B cell (primary cell): ENCODE measurements around the gene PPP2R5D. TPM values are rescaled to one million over a fixed set of nuclear protein-coding genes. Genes with fewer than 3 reads are reported as not detected.
A peak's percentile ranks its signal among the peaks of the same experiment; 100 is the strongest.
"Not testable (repeated sequence)": the region's sequence is repeated elsewhere in the genome, so short reads cannot be mapped to it uniquely, and the experiment has no call there.

Source experiments
- ATAC-seq: fragments of 200-7000 bp; cut with Tn5 transposase; one replicate; pipeline ENCODE4 v1.10.0; 2021; ENCODE audit warnings: low read depth, mild to moderate bottlenecking, moderate number of reproducible peaks, moderate library complexity
- CTCF ChIA-PET: fragments of 350-600 bp; sonication (Branson Sonifier 250); formaldehyde crosslinking; loops from one replicate; lab custom pipeline; 2021; ENCODE audit warnings: antibody characterized with exemption, inconsistent platforms; lab: Charles Lee
- POLR2A ChIA-PET: fragments of 350-600 bp; sonication (Branson Sonifier 250); formaldehyde crosslinking; loops from one replicate; lab custom pipeline; 2021; ENCODE audit warnings: antibody characterized with exemption; lab: Charles Lee
- DNase-seq: peaks from one replicate; pipeline ENCODE4 v3.0.0; 2013
- H2AFZ ChIP-seq: 2 replicates; pipeline ENCODE4 v1.6.1; 2012; ENCODE audit warnings: mild to moderate bottlenecking, low read depth, low read length; ENCODE audit not compliant: insufficient read depth, poor library complexity, severe bottlenecking
- H3K27ac ChIP-seq, 2 donors: 1 replicate in 1 of 2; 2 replicates in 1 of 2; pipeline ENCODE4 v1.5.1; 2012 to 2013; ENCODE audit warnings: low read length in 2 of 2, mild to moderate bottlenecking in 2 of 2, moderate library complexity in 1 of 2
- H3K27me3 ChIP-seq, 4 experiments: fragments of 200-600 bp in 1 of 4; sonication (generic) in 1 of 4; replicated peaks in 1 of 4; 1 replicate in 2 of 4; 2 replicates in 2 of 4; pipeline versions ENCODE4 v1.6.1 to v1.7.0; 2013 to 2016; ENCODE audit warnings: low read length in 3 of 4, mild to moderate bottlenecking in 2 of 4, mixed read lengths in 1 of 4, moderate library complexity in 1 of 4; ENCODE audit not compliant: insufficient read depth in 4 of 4, control insufficient read depth in 3 of 4; ENCODE audit errors: control extremely low read depth in 1 of 4
- H3K36me3 ChIP-seq, 2 experiments: replicated peaks in 1 of 2; 1 replicate in 1 of 2; 2 replicates in 1 of 2; pipeline versions ENCODE4 v1.6.1 to v1.7.1; 2013; ENCODE audit warnings: low read length in 1 of 2; ENCODE audit not compliant: insufficient read depth in 2 of 2, control insufficient read depth in 1 of 2; ENCODE audit errors: control extremely low read depth in 1 of 2, extremely low read depth in 1 of 2
- H3K4me1 ChIP-seq, 2 donors: fragments of 200-600 bp in 1 of 2; sonication (generic) in 1 of 2; 1 replicate in 1 of 2; 2 replicates in 1 of 2; pipeline versions ENCODE4 v1.5.1 to v1.6.1; 2013 to 2017; ENCODE audit warnings: low read length in 2 of 2; ENCODE audit not compliant: control insufficient read depth in 2 of 2, insufficient read depth in 2 of 2
- H3K4me2 ChIP-seq: replicated peaks from 2 replicates; pipeline ENCODE3; 2012; ENCODE audit warnings: mild to moderate bottlenecking, low read depth, low read length; ENCODE audit not compliant: poor library complexity, severe bottlenecking
- H3K4me3 ChIP-seq, 5 experiments: fragments of 200-600 bp in 1 of 5; sonication (generic) in 1 of 5; 1 replicate in 3 of 5; 2 replicates in 2 of 5; pipeline versions ENCODE4 v1.5.1 to v1.7.0; 2011 to 2016; ENCODE audit warnings: low read length in 4 of 5, mild to moderate bottlenecking in 4 of 5, low read depth in 2 of 5, control low read depth in 1 of 5, moderate library complexity in 1 of 5; ENCODE audit not compliant: insufficient read depth in 1 of 5; ENCODE audit errors: control extremely low read depth in 1 of 5, extremely low read depth in 1 of 5
- H3K79me2 ChIP-seq: fragments of 200-600 bp; sonication (generic); one replicate; pipeline ENCODE4 v1.6.0; 2016; ENCODE audit warnings: low read length; ENCODE audit not compliant: control insufficient read depth, insufficient read depth
- H3K9ac ChIP-seq: fragments of 200-600 bp; sonication (generic); 2 replicates; pipeline ENCODE4 v1.6.1; 2017; ENCODE audit warnings: mild to moderate bottlenecking, low read length, moderate library complexity
- H3K9me3 ChIP-seq, 3 donors: one replicate each; pipeline versions ENCODE4 v1.6.1 to v1.7.1; 2013; ENCODE audit warnings: low read length in 2 of 3; ENCODE audit not compliant: control insufficient read depth in 2 of 3, insufficient read depth in 1 of 3; ENCODE audit errors: control extremely low read depth in 1 of 3
- H4K20me1 ChIP-seq: 2 replicates; pipeline ENCODE4 v1.6.0; 2012; ENCODE audit warnings: mild to moderate bottlenecking, low read length; ENCODE audit not compliant: insufficient read depth, control insufficient read depth, poor library complexity, severe bottlenecking
- H3K27ac Mint-ChIP-seq: one replicate; pipeline ENCODE4 v1.8.0; 2021; ENCODE audit warnings: mixed read lengths
- H3K27me3 Mint-ChIP-seq: one replicate; pipeline ENCODE4 v1.8.0; 2021; ENCODE audit warnings: mixed read lengths
- H3K4me1 Mint-ChIP-seq: one replicate; pipeline ENCODE4 v1.8.0; 2021; ENCODE audit warnings: mixed read lengths
- H3K4me3 Mint-ChIP-seq: one replicate; pipeline ENCODE4 v1.8.0; 2021; ENCODE audit warnings: mixed read lengths
- H3K9me3 Mint-ChIP-seq: one replicate; pipeline ENCODE4 v1.8.0; 2022; ENCODE audit warnings: mixed read lengths; ENCODE audit not compliant: insufficient read depth
- EZH2 ChIP-seq: IDR thresholded peaks from 2 replicates; pipeline ENCODE4 v1.6.1; 2012; ENCODE audit warnings: borderline replicate concordance, low read depth, mild to moderate bottlenecking, moderate library complexity, low read length; ENCODE audit not compliant: insufficient read depth, poor library complexity, severe bottlenecking
- WGBS: methylation state at CpG from one replicate; pipeline ENCODE4 v1.1.5; 2013; ENCODE audit warnings: missing lambda C conversion rate; ENCODE audit not compliant: insufficient coverage; 5-methylcytosine and 5-hydroxymethylcytosine counted together
- intact Hi-C: fragments of 100-400 bp; cut with micrococcal nuclease; formaldehyde crosslinking; loops from one replicate; pipeline ENCODE4 v1.10.0; 2022
- polyA plus RNA-seq: library from polyadenylated mRNA; depleted of rRNA; stranded (reverse); fragments of >200 nt; gene quantifications from 2 replicates; pipeline ENCODE4 v1.2.3, GENCODE V29; 2012
- total RNA-seq, 2 donors: library from RNA; stranded (reverse); fragments of 120-200 nt in 1 of 2; gene quantifications; 1 replicate in 1 of 2; 2 replicates in 1 of 2; pipeline versions ENCODE4 v1.2.3 to v1.2.4, GENCODE V29; 2013 to 2022
- TF ChIP-seq, protein P1 (sequence below): fragments of 200-600 bp; IDR thresholded peaks from one replicate; pipeline ENCODE4 v1.8.0; 2022; ENCODE audit warnings: antibody characterized with exemption, mild to moderate bottlenecking

PPP2R5D gene
- total and polyA plus RNA-seq, 2 donors (not counting 1 experiment from before 2014, with no cell fraction given) = 23.2 to 23.6 TPM

DNA sequence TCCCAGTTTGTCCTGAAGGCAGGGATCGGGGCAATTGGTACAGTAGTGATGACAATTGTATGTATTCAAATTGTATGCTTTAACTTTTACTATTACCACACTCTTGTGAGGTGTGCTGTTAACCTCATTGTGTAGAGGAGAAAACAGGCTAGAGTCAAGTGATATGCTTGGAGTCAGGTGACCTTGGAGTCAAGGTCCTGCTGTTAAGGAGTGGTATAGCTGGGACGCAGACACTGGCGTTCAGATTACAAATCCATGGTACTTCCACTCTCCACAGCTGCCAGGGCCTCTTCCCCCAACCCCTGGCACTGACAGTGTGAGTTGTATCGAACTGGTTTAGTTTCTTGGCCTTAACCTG is 44.6 kb upstream of the PPP2R5D start:
- Mint-ChIP-seq H3K4me3 (no peak overlapping the region), H3K9me3 (no peaks in the 10 kb centered on the region), H3K27ac (peak overlapping the region; percentile 10), H3K4me1 (peaks cover 20% of the 10 kb centered on the region), H3K27me3 (no peaks in the 10 kb centered on the region)
- peaks cover 45% of the 10 kb centered on the region for H3K79me2 ChIP-seq
- H3K9me3 ChIP-seq = no peaks in the 10 kb centered on the region
- DNase-seq (no peak), ATAC-seq (no peak)
- H3K27me3 ChIP-seq = no peaks in the 10 kb centered on the region
- H3K4me3 ChIP-seq = no peak overlapping the region
- no peak overlapping the region for H3K9ac ChIP-seq
- POLR2A ChIA-PET = no interaction called here
- peaks cover 4 to 74% of the 10 kb centered on the region in 2 experiments for H3K36me3 ChIP-seq
- no peak overlapping the region for H3K4me2 ChIP-seq
- TF ChIP-seq EZH2 = no peak
- TF ChIP-seq, protein P1, sequence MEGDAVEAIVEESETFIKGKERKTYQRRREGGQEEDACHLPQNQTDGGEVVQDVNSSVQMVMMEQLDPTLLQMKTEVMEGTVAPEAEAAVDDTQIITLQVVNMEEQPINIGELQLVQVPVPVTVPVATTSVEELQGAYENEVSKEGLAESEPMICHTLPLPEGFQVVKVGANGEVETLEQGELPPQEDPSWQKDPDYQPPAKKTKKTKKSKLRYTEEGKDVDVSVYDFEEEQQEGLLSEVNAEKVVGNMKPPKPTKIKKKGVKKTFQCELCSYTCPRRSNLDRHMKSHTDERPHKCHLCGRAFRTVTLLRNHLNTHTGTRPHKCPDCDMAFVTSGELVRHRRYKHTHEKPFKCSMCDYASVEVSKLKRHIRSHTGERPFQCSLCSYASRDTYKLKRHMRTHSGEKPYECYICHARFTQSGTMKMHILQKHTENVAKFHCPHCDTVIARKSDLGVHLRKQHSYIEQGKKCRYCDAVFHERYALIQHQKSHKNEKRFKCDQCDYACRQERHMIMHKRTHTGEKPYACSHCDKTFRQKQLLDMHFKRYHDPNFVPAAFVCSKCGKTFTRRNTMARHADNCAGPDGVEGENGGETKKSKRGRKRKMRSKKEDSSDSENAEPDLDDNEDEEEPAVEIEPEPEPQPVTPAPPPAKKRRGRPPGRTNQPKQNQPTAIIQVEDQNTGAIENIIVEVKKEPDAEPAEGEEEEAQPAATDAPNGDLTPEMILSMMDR = no peak
- CTCF ChIA-PET = interaction anchor here (0.6 to 1.1 kb wide), 2 partner anchors 43 to 566 kb away, joined by 3 read pairs; no protein-coding TSS in a partner anchor
- H3K4me1 ChIP-seq = peaks cover 5 to 10% of the 10 kb centered on the region in 2 donors
- peaks cover 57% of the 10 kb centered on the region for H4K20me1 ChIP-seq
- no CpG with 5 or more reads among the region's 4 CpGs for WGBS
- no peak overlapping the region for H3K27ac ChIP-seq
- intact Hi-C loops = no loop called here
- H2AFZ ChIP-seq = no peak overlapping the region

DNA sequence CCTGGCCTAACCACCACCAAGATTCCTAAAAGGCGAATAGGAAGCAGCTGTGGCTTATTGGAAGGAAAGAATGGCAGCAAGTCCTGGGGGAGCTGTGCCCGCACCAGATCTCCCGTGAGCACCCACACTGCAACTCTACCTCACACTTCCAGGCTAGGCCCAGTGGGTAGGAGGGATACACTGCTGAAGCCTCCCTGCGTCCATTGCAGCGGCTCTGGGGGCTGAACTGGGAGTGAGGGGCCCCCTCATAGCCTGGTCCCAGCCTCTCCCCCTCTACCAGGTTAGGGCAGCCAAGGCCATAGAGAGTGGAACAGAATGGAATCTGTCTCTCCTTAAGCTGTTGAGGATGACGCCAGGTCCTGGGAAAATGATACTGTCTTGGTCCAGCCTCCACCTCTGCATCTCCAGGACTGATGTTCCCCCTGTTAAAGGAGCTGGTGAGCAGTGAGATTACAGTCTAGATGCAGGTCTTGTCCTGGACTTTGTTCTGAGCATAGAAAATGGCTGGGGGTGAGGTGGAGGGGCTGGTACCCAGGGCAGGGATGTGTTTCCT is 43.8 kb upstream of the PPP2R5D start:
- Histone ChIP-seq H3K4me3 (no peak overlapping the region), H3K27me3 (no peaks in the 10 kb centered on the region), H2AFZ (no peak overlapping the region), H3K36me3 (peaks cover 4 to 73% of the 10 kb centered on the region in 2 experiments), H3K9ac (no peak overlapping the region), H3K9me3 (no peaks in the 10 kb centered on the region), H3K79me2 (peaks cover 38% of the 10 kb centered on the region), H3K4me2 (no peak overlapping the region), H3K4me1 (peaks cover under 1 to 5% of the 10 kb centered on the region in 2 donors), H3K27ac (peak overlapping the region in 1 of 2 donors; percentile 39), H4K20me1 (peaks cover 50% of the 10 kb centered on the region)
- 100% methylated on average over 1 of the region's 6 CpGs for WGBS
- no peaks in the 10 kb centered on the region for H3K9me3 Mint-ChIP-seq
- H3K27ac Mint-ChIP-seq = no peak overlapping the region
- TF ChIP-seq, protein P1 = no peak
- no peak for TF ChIP-seq EZH2
- intact Hi-C loops = no loop called here
- no peaks in the 10 kb centered on the region for H3K27me3 Mint-ChIP-seq
- DNase-seq (no peak), ATAC-seq (no peak)
- ChIA-PET POLR2A (interaction anchor here (0.6 kb wide), 1 partner anchor 74 kb away, joined by 4 read pairs; no protein-coding TSS in a partner anchor), CTCF (interaction anchor here (0.6 to 1.1 kb wide), 2 partner anchors 68 to 565 kb away, joined by 3 read pairs; no protein-coding TSS in a partner anchor)
- H3K4me3 Mint-ChIP-seq = no peak overlapping the region
- H3K4me1 Mint-ChIP-seq = peaks cover 16% of the 10 kb centered on the region

DNA sequence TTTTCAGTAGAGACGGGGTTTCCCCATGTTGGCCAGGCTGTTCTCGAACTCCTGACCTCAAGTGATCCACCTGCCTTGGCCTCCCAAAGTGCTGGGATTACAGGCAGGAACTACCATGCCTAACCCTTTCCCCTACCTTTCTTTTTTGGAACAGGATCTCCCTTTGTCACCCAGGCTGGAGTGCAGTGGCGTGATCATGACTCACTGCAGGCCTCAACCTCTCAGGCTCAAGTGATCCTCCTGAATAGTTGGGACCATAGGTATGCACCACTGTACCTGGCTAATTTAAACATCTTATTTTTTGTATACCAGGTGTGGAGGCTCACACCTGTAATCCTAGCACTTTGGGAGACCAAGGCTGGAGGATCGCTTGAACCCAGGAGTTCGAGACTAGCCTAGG is 43.0 kb upstream of the PPP2R5D start:
- H3K4me3 ChIP-seq, H3K27ac ChIP-seq, H3K9ac ChIP-seq, H2AFZ ChIP-seq, H3K4me1 Mint-ChIP-seq, H3K27me3 Mint-ChIP-seq, H3K4me1 ChIP-seq, H3K4me2 ChIP-seq, H3K9me3 ChIP-seq, intact Hi-C loops, POLR2A ChIA-PET, H3K4me3 Mint-ChIP-seq, DNase-seq, CTCF ChIA-PET, ATAC-seq, H3K27ac Mint-ChIP-seq, H3K9me3 Mint-ChIP-seq, H3K27me3 ChIP-seq: not testable (repeated sequence)
- Histone ChIP-seq H3K79me2 (peaks cover 30% of the 10 kb centered on the region), H4K20me1 (peaks cover 42% of the 10 kb centered on the region), H3K36me3 (peaks cover 4 to 72% of the 10 kb centered on the region in 2 experiments)
- WGBS = 83% methylated on average over 2 of the region's 5 CpGs
